AG09309 (cell line): ENCODE data around the gene FGF19.

Experiments
- DNase-seq: peaks from one replicate; pipeline ENCODE4 v3.0.0-alpha.2; 2010; ENCODE audit warnings: low read depth
- H3K4me3 ChIP-seq: 2 replicates; pipeline ENCODE4 v1.5.1; 2011; ENCODE audit warnings: mild to moderate bottlenecking, low read depth, low read length, moderate library complexity; ENCODE audit not compliant: control insufficient read depth
- TF ChIP-seq, protein P1 (sequence below): IDR thresholded peaks from 2 replicates; pipeline ENCODE4 v1.5.1; 2011; ENCODE audit warnings: mild to moderate bottlenecking, low read depth, low read length, inconsistent platforms; ENCODE audit not compliant: insufficient read depth, control insufficient read depth; ENCODE audit errors: missing control alignments

The FGF19 gene

DNA sequence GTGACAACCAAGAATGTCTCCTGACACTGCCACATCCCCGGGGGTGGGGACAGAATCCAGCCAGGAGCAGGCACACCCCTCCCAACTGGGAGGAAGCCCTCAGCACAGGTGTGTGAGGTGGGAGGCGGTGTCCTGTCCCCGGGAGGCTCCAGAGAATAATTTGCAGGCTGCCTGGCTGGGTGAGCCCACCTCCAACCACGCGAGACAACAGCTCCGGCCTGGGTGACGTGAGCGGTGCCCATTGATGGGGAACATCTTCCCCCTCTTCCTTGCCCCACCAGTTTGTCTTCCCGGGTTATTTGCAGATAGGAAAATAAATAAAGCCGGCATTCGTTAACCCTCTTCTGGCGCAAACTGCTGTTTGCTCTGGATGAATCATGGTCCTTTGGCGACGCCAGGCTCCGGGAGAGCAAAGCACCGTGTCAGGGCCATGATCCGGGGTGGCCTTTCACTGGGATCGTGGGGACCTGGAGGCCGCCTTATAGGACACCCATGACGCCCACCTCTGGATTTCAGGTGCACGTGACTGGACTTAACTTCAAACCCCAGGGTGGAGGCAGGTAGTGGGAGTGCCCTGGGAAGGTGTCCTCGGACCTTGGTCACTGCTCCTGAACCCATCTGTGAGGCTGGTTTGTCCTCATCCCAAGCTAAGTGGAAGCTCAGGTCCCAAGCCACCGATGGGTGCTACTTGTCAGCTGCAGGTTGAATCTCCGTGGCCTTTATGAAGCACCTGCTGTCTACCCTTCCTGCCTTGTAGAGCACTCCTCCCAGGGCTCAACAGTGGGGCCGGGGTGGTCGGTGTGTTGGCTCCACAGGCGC is 49.0 kb downstream of the FGF19 start:
- H3K4me3 ChIP-seq: no peak overlapping the region
- DNase-seq: no peak
- TF ChIP-seq, protein P1, sequence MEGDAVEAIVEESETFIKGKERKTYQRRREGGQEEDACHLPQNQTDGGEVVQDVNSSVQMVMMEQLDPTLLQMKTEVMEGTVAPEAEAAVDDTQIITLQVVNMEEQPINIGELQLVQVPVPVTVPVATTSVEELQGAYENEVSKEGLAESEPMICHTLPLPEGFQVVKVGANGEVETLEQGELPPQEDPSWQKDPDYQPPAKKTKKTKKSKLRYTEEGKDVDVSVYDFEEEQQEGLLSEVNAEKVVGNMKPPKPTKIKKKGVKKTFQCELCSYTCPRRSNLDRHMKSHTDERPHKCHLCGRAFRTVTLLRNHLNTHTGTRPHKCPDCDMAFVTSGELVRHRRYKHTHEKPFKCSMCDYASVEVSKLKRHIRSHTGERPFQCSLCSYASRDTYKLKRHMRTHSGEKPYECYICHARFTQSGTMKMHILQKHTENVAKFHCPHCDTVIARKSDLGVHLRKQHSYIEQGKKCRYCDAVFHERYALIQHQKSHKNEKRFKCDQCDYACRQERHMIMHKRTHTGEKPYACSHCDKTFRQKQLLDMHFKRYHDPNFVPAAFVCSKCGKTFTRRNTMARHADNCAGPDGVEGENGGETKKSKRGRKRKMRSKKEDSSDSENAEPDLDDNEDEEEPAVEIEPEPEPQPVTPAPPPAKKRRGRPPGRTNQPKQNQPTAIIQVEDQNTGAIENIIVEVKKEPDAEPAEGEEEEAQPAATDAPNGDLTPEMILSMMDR: no peak

GRCh38 chr11:69654001-69654659 is 49.7 kb downstream of the FGF19 start:
- DNase-seq: no peak
- TF ChIP-seq, protein P1: no peak
- no peak overlapping the region for H3K4me3 ChIP-seq

GRCh38 chr11:69653406-69653960 is 50.3 kb downstream of the FGF19 start:
- no peak for DNase-seq
- TF ChIP-seq, protein P1: no peak

GRCh38 chr11:69652999-69653398 is 50.8 kb downstream of the FGF19 start:
- no peak overlapping the region for H3K4me3 ChIP-seq
- DNase-seq: no peak
- TF ChIP-seq, protein P1: no peak

More at GRCh38 chr11:69653406-69653960, 50.3 kb downstream of the FGF19 start:
- no peak overlapping the region for H3K4me3 ChIP-seq

DNA sequence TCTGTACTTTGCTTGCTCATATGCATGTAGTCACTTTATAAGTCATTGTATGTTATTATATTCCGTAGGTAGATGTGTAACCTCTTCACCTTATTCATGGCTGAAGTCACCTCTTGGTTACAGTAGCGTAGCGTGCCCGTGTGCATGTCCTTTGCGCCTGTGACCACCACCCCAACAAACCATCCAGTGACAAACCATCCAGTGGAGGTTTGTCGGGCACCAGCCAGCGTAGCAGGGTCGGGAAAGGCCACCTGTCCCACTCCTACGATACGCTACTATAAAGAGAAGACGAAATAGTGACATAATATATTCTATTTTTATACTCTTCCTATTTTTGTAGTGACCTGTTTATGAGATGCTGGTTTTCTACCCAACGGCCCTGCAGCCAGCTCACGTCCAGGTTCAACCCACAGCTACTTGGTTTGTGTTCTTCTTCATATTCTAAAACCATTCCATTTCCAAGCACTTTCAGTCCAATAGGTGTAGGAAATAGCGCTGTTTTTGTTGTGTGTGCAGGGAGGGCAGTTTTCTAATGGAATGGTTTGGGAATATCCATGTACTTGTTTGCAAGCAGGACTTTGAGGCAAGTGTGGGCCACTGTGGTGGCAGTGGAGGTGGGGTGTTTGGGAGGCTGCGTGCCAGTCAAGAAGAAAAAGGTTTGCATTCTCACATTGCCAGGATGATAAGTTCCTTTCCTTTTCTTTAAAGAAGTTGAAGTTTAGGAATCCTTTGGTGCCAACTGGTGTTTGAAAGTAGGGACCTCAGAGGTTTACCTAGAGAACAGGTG is 51.8 kb downstream of the FGF19 start:
- TF ChIP-seq, protein P1: no peak
- no peak for DNase-seq
- H3K4me3 ChIP-seq: no peak overlapping the region

- TF ChIP-seq, protein P1: no peak
- no peak for DNase-seq
- H3K4me3 ChIP-seq: no peak overlapping the region
These were observed 52.9 kb downstream of the FGF19 start for GRCh38 chr11:69650832-69651344.
